HG03571 (cell line): ENCODE results near the gene ELMO1.

Experiments used
- ATAC-seq: cut with Tn5 transposase; IDR thresholded peaks from one replicate; pipeline ENCODE4 v1.9.1; 2021; ENCODE audit not compliant: unreplicated experiment

Gene ELMO1

GRCh38 chr7:36904802-36905201 is 543.9 kb downstream of the ELMO1 start:
- ATAC-seq, result no peak

GRCh38 chr7:36904101-36904500 is 544.6 kb downstream of the ELMO1 start:
- no peak for ATAC-seq

- no peak for ATAC-seq
Measured at GRCh38 chr7:36900988-36901710, 547.5 kb downstream of the ELMO1 start.

GRCh38 chr7:36898186-36898585 is 550.5 kb downstream of the ELMO1 start:
- no peak for ATAC-seq

- ATAC-seq, result no peak
Measured at GRCh38 chr7:36896956-36897590, 551.6 kb downstream of the ELMO1 start.

GRCh38 chr7:36896418-36896817 is 552.2 kb downstream of the ELMO1 start:
- no peak for ATAC-seq

GRCh38 chr7:36895192-36895591 is 553.5 kb downstream of the ELMO1 start:
- no peak for ATAC-seq

GRCh38 chr7:36894190-36894589 is 554.5 kb downstream of the ELMO1 start:
- no peak for ATAC-seq

GRCh38 chr7:36889182-36889581 is 559.5 kb downstream of the ELMO1 start:
- no peak for ATAC-seq

- ATAC-seq, result no peak
Measured at GRCh38 chr7:36887969-36888368, 560.7 kb downstream of the ELMO1 start.

GRCh38 chr7:36887233-36887632 is 561.4 kb downstream of the ELMO1 start:
- no peak for ATAC-seq

- ATAC-seq, result no peak
Measured at GRCh38 chr7:36884910-36885309, 563.8 kb downstream of the ELMO1 start.

GRCh38 chr7:36884351-36884750 is 564.3 kb downstream of the ELMO1 start:
- ATAC-seq, result no peak

GRCh38 chr7:36881233-36881874 is 567.3 kb downstream of the ELMO1 start:
- ATAC-seq, result no peak

GRCh38 chr7:36880108-36880507 is 568.6 kb downstream of the ELMO1 start:
- no peak for ATAC-seq

- ATAC-seq, result no peak
Measured at GRCh38 chr7:36879021-36879420, 569.6 kb downstream of the ELMO1 start.

- ATAC-seq, result no peak
Measured at GRCh38 chr7:36878288-36878687, 570.4 kb downstream of the ELMO1 start.

- no peak for ATAC-seq
Measured at GRCh38 chr7:36875794-36876193, 572.9 kb downstream of the ELMO1 start.

GRCh38 chr7:36874041-36874440 is 574.6 kb downstream of the ELMO1 start:
- no peak for ATAC-seq

- no peak for ATAC-seq
Measured at GRCh38 chr7:36871863-36872262, 576.8 kb downstream of the ELMO1 start.

GRCh38 chr7:36871355-36871738 is 577.3 kb downstream of the ELMO1 start:
- no peak for ATAC-seq

- no peak for ATAC-seq
Measured at GRCh38 chr7:36870625-36871354, 577.9 kb downstream of the ELMO1 start.
